ENCODE data around the gene HRCT1. TPM values are rescaled to one million over a fixed set of nuclear protein-coding genes. Genes with fewer than 3 reads are reported as not detected.
"Not testable (repeated sequence)": the region's sequence is repeated elsewhere in the genome, so short reads cannot be mapped to it uniquely, and the experiment has no call there.

The HRCT1 gene
- total RNA-seq, 1 donor from 2014 or later: 0.87 TPM

- Mint-ChIP-seq H3K4me1 (ENCODE audit: unreplicated experiment) (peaks cover 61% of the 10 kb centered on the region), H3K9me3 (ENCODE audit: unreplicated experiment) (no peaks in the 10 kb centered on the region), H3K27me3 (ENCODE audit: unreplicated experiment) (peaks cover 40% of the 10 kb centered on the region), H3K36me3 (ENCODE audit: low read depth, unreplicated experiment) (peaks cover 10% of the 10 kb centered on the region), H3K4me3 (ENCODE audit: unreplicated experiment) (peak overlapping the region; percentile 91), H3K27ac (ENCODE audit: unreplicated experiment) (peak overlapping the region; percentile 99)
- DNase-seq (ENCODE audit: low spot score): peak; percentile 48
- TF ChIP-seq, protein P1, sequence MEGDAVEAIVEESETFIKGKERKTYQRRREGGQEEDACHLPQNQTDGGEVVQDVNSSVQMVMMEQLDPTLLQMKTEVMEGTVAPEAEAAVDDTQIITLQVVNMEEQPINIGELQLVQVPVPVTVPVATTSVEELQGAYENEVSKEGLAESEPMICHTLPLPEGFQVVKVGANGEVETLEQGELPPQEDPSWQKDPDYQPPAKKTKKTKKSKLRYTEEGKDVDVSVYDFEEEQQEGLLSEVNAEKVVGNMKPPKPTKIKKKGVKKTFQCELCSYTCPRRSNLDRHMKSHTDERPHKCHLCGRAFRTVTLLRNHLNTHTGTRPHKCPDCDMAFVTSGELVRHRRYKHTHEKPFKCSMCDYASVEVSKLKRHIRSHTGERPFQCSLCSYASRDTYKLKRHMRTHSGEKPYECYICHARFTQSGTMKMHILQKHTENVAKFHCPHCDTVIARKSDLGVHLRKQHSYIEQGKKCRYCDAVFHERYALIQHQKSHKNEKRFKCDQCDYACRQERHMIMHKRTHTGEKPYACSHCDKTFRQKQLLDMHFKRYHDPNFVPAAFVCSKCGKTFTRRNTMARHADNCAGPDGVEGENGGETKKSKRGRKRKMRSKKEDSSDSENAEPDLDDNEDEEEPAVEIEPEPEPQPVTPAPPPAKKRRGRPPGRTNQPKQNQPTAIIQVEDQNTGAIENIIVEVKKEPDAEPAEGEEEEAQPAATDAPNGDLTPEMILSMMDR (IDR thresholded peaks at IDR 0.05; ENCODE audit: unreplicated experiment): peak; percentile 33
These were observed 4.8 kb downstream of the HRCT1 start for GRCh38 chr9:35910613-35911359.

GRCh38 chr9:35911690-35912089 is 5.7 kb downstream of the HRCT1 start:
- TF ChIP-seq, protein P1 (IDR thresholded peaks at IDR 0.05; ENCODE audit: unreplicated experiment): no peak
- DNase-seq (ENCODE audit: low spot score): no peak
- H3K27ac Mint-ChIP-seq (ENCODE audit: unreplicated experiment): no peak overlapping the region

DNA sequence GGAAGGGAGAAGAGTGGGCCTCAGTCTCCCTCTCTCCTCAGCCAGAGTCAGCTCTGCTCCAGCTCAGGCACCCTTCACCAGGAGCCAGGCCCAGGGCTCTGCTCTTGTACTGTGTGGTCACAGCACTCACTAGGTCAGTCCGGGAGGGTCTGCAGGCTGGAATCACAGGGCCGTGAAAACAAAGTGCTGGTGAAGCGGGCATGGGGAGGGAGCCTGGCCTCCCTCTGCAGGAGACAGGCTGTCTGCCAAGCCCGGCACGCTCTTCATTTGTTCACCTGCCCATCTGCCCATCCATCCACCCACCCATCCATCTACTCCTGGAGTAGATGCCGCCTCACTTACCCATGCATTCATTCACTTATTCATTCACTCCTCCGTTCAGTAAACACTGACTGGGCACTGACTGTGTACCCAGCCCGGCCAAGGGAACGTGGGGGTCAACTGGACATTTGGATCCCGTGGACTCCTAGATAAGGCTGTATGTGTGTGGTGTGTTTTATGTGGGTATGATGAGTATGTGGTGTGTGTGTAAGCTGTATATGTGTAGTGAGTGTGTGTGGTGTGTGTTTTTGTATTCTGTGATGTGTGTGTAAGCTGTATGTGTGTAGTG is 6.9 kb downstream of the HRCT1 start:
- TF ChIP-seq, protein P1 (IDR thresholded peaks at IDR 0.05; ENCODE audit: unreplicated experiment): no peak
- no peaks in the 10 kb centered on the region for H3K9me3 Mint-ChIP-seq (ENCODE audit: unreplicated experiment)
- no peak for DNase-seq (ENCODE audit: low spot score)
- H3K4me1 Mint-ChIP-seq (ENCODE audit: unreplicated experiment): peaks cover 58% of the 10 kb centered on the region
- peaks cover 36% of the 10 kb centered on the region for H3K27me3 Mint-ChIP-seq (ENCODE audit: unreplicated experiment)
- H3K27ac Mint-ChIP-seq (ENCODE audit: unreplicated experiment): no peak overlapping the region
- H3K36me3 Mint-ChIP-seq (ENCODE audit: low read depth, unreplicated experiment): peaks cover 10% of the 10 kb centered on the region
- peak overlapping the region; percentile 62 for H3K4me3 Mint-ChIP-seq (ENCODE audit: unreplicated experiment)

More at GRCh38 chr9:35911690-35912089, 5.7 kb downstream of the HRCT1 start:
- Mint-ChIP-seq H3K27me3 (ENCODE audit: unreplicated experiment) (peaks cover 41% of the 10 kb centered on the region), H3K9me3 (ENCODE audit: unreplicated experiment) (no peaks in the 10 kb centered on the region), H3K4me1 (ENCODE audit: unreplicated experiment) (peaks cover 62% of the 10 kb centered on the region), H3K36me3 (ENCODE audit: low read depth, unreplicated experiment) (peaks cover 10% of the 10 kb centered on the region), H3K4me3 (ENCODE audit: unreplicated experiment) (peak overlapping the region; percentile 91)

DNA sequence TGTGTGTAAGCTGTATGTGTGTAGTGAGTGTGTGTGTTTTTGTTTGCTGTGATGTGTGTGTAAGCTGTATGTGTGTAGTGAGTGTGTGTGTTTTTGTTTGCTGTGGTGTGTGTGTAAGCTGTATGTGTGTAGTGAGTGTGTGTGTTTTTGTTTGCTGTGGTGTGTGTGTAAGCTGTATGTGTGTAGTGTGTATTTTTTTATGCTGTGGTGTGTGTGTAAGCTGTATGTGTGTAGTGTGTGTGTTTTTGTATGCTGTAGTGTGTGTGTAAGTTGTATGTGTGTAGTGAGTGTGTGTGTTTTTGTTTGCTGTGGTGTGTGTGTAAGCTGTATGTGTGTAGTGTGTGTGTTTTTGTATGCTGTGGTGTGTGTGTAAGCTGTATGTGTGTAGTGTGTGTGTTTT is 7.4 kb downstream of the HRCT1 start:
- DNase-seq (ENCODE audit: low spot score); H3K27ac Mint-ChIP-seq (ENCODE audit: unreplicated experiment); H3K4me3 Mint-ChIP-seq (ENCODE audit: unreplicated experiment); H3K9me3 Mint-ChIP-seq (ENCODE audit: unreplicated experiment): not testable (repeated sequence)
- H3K27me3 Mint-ChIP-seq (ENCODE audit: unreplicated experiment): peaks cover 33% of the 10 kb centered on the region
- H3K36me3 Mint-ChIP-seq (ENCODE audit: low read depth, unreplicated experiment): peaks cover 10% of the 10 kb centered on the region
- peaks cover 57% of the 10 kb centered on the region for H3K4me1 Mint-ChIP-seq (ENCODE audit: unreplicated experiment)

GRCh38 chr9:35914301-35914807 is 8.4 kb downstream of the HRCT1 start:
- no peak overlapping the region for H3K27ac Mint-ChIP-seq (ENCODE audit: unreplicated experiment)
- TF ChIP-seq, protein P1 (IDR thresholded peaks at IDR 0.05; ENCODE audit: unreplicated experiment): no peak
- H3K4me3 Mint-ChIP-seq (ENCODE audit: unreplicated experiment): no peak overlapping the region
- no peaks in the 10 kb centered on the region for H3K9me3 Mint-ChIP-seq (ENCODE audit: unreplicated experiment)
- peaks cover 10% of the 10 kb centered on the region for H3K36me3 Mint-ChIP-seq (ENCODE audit: low read depth, unreplicated experiment)
- peaks cover 57% of the 10 kb centered on the region for H3K4me1 Mint-ChIP-seq (ENCODE audit: unreplicated experiment)
- peaks cover 24% of the 10 kb centered on the region for H3K27me3 Mint-ChIP-seq (ENCODE audit: unreplicated experiment)
- DNase-seq (ENCODE audit: low spot score): peak; percentile 43
